VCaP (cell line): ENCODE data around the gene PACSIN2.

Source experiments
- H3K27ac ChIP-seq: fragments of 450-650 bp; 2 replicates; pipeline ENCODE4 v1.5.1; 2017
- CTCF ChIP-seq: fragments of 450-650 bp; conservative IDR thresholded peaks from 2 replicates; pipeline ENCODE4 v1.5.1; 2017; ENCODE audit warnings: mild to moderate bottlenecking, moderate library complexity

Gene PACSIN2

GRCh38 chr22:42912059-42912458 lies 102.9 kb downstream of the PACSIN2 start:
- peak overlapping the region; percentile 47 for H3K27ac ChIP-seq
- no peak for TF ChIP-seq CTCF

GRCh38 chr22:42910221-42910942 lies 104.6 kb downstream of the PACSIN2 start:
- H3K27ac ChIP-seq: peak overlapping the region; percentile 47; the same call in 1 of the 2 replicates
- TF ChIP-seq CTCF: no peak

- no peak overlapping the region for H3K27ac ChIP-seq
- no peak for TF ChIP-seq CTCF
These were observed 105.4 kb downstream of the PACSIN2 start for GRCh38 chr22:42909363-42910058.

GRCh38 chr22:42908374-42908746 lies 106.6 kb downstream of the PACSIN2 start:
- TF ChIP-seq CTCF: no peak
- no peak overlapping the region; the same call in 1 of the 2 replicates for H3K27ac ChIP-seq

- no peak for TF ChIP-seq CTCF
- peak overlapping the region; percentile 86 for H3K27ac ChIP-seq
These were observed 107.3 kb downstream of the PACSIN2 start for GRCh38 chr22:42907404-42908373.

- peak overlapping the region; percentile 86 for H3K27ac ChIP-seq
These were observed 108.2 kb downstream of the PACSIN2 start for GRCh38 chr22:42906605-42907348.

More at GRCh38 chr22:42906605-42907348, 108.2 kb downstream of the PACSIN2 start:
- TF ChIP-seq CTCF: no peak
